Measurements from ENCODE around the gene RNF112. TPM values are rescaled to one million over a fixed set of nuclear protein-coding genes. Genes with fewer than 3 reads are reported as not detected.
"Not testable (repeated sequence)": the region's sequence is repeated elsewhere in the genome, so short reads cannot be mapped to it uniquely, and the experiment has no call there.

RNF112 gene
- total RNA-seq, 3 donors from 2014 or later (not counting 1 experiment from before 2014, with no cell fraction given): 1.0 to 5.1 (median 5.0) TPM

DNA sequence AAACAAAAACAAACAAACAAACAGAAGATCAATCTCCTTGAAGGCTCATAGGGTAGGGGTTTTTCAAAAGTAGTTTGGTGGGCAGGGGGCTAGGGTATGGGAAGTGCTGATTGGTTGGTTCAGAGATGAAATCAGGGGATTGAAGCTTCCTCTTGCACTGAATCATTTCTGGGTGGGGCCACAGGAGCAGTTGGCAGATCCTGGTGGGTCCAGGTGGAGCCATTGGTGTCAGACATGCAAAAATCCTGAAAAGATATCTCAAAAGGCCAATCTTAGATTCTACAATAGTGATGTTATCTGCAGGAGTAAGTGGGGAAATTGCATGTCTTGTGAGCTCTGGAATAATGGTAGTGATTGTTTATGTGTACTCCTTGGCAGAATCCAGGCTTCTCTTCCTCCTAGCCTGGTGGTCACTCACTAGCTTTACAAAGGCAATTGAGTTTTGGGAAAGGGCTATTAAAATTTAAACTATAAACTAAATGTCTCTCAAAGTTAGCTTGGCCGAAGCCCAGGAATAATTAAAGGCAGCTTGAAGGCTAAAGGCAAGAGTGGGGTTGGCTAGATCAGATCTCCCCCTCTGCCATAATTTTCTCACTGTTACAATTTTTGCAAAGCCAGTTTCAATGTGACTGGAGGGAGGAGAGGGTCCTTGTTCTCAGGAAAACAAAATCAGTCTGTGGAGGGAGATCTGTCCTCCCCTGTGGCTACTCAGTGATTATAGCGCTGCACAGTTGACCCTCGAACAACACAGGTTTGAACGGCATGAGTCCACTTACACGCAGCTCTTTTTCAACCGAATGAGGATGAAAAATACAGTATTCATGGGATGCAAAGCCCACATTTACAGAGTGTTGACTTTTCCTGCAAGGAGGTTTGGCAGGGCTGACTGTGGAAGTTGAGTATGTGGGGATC is 45.2 kb downstream of the RNF112 start:
- ATAC-seq (no peak), DNase-seq (no peak)
- H3K4me1 Mint-ChIP-seq: peaks cover 0 to 6% of the 10 kb centered on the region in 2 donors
- 99% methylated on average over 6 of the region's 6 CpGs for WGBS (ENCODE audit: insufficient coverage)
- H3K9me3 ChIP-seq (ENCODE audit: control insufficient read depth, insufficient read depth, low read length): no peaks in the 10 kb centered on the region
- H3K36me3 Mint-ChIP-seq: no peaks in the 10 kb centered on the region
- no peak overlapping the region for H3K4me3 ChIP-seq (ENCODE audit: low read length)
- H3K27ac Mint-ChIP-seq: no peak overlapping the region
- intact Hi-C loops (cut with micrococcal nuclease): no loop called here
- H3K27me3 ChIP-seq (ENCODE audit: control insufficient read depth, insufficient read depth, low read length): no peaks in the 10 kb centered on the region
- H3K4me3 Mint-ChIP-seq: no peak overlapping the region
- H3K27ac ChIP-seq (ENCODE audit: low read length): no peak overlapping the region
- no peaks in the 10 kb centered on the region for H3K9me3 Mint-ChIP-seq
- H3K27me3 Mint-ChIP-seq (ENCODE audit: low read depth in 2 of 2): peaks cover 9 to 13% of the 10 kb centered on the region in 2 donors
- H3K36me3 ChIP-seq (ENCODE audit: control insufficient read depth, insufficient read depth, low read length): no peaks in the 10 kb centered on the region
- H3K4me1 ChIP-seq (ENCODE audit: control insufficient read depth, insufficient read depth, low read length): peaks cover 2% of the 10 kb centered on the region
- no peak for TF ChIP-seq CTCF (IDR thresholded peaks at IDR 0.05)

DNA sequence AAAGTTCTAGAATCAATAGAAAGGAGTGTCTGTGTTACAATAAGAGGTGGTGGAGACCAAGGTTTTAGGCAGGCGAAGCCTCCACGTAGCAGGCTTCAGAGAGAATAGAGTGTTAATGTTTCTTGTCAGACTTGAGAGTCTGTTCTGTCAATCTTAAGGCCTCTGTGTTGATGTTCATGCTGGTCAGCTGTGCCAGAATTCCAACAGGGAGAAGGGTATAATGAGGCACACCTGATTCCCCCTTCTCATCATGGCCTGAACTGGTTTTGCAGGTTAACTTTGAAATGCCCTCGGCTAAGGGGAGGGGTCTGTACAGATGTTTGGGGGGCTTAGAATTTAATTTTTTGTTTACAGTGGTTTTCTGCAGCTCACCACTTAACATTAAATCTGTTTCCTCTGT is 46.0 kb downstream of the RNF112 start:
- H3K27me3 Mint-ChIP-seq (ENCODE audit: low read depth in 2 of 2): peaks cover 8 to 12% of the 10 kb centered on the region in 2 donors

GRCh38 chr17:19457830-19458271 is 46.8 kb downstream of the RNF112 start:
- no peaks in the 10 kb centered on the region for H3K9me3 Mint-ChIP-seq
- Histone ChIP-seq H3K27ac (ENCODE audit: low read length) (no peak overlapping the region), H3K4me3 (ENCODE audit: low read length) (no peak overlapping the region), H3K4me1 (ENCODE audit: control insufficient read depth, insufficient read depth, low read length) (peaks cover 10% of the 10 kb centered on the region), H3K36me3 (ENCODE audit: control insufficient read depth, insufficient read depth, low read length) (no peaks in the 10 kb centered on the region), H3K27me3 (ENCODE audit: control insufficient read depth, insufficient read depth, low read length) (no peaks in the 10 kb centered on the region), H3K9me3 (ENCODE audit: control insufficient read depth, insufficient read depth, low read length) (no peaks in the 10 kb centered on the region)
- WGBS (ENCODE audit: insufficient coverage): 89% methylated on average over 5 of the region's 5 CpGs
- peaks cover 6 to 12% of the 10 kb centered on the region in 2 donors for H3K4me1 Mint-ChIP-seq
- ATAC-seq: no peak
- no peak overlapping the region for H3K4me3 Mint-ChIP-seq
- intact Hi-C loops (cut with micrococcal nuclease): no loop called here
- no peak for DNase-seq
- peaks cover 4 to 5% of the 10 kb centered on the region in 2 donors for H3K27me3 Mint-ChIP-seq (ENCODE audit: low read depth in 2 of 2)
- no peak for TF ChIP-seq CTCF (IDR thresholded peaks at IDR 0.05)
- H3K27ac Mint-ChIP-seq: no peak overlapping the region
- H3K36me3 Mint-ChIP-seq: no peaks in the 10 kb centered on the region

More for the DNA sequence above, 46.0 kb downstream of the RNF112 start:
- no peak overlapping the region for H3K27ac ChIP-seq (ENCODE audit: low read length)
- no peaks in the 10 kb centered on the region for H3K9me3 ChIP-seq (ENCODE audit: control insufficient read depth, insufficient read depth, low read length)
- peaks cover 0 to 6% of the 10 kb centered on the region in 2 donors for H3K4me1 Mint-ChIP-seq
- DNase-seq: no peak
- no peaks in the 10 kb centered on the region for H3K9me3 Mint-ChIP-seq
- H3K4me3 ChIP-seq (ENCODE audit: low read length): no peak overlapping the region
- H3K36me3 Mint-ChIP-seq: no peaks in the 10 kb centered on the region
- H3K4me3 Mint-ChIP-seq: no peak overlapping the region
- ATAC-seq: no peak
- intact Hi-C loops (cut with micrococcal nuclease): no loop called here
- no peak overlapping the region for H3K27ac Mint-ChIP-seq
- H3K4me1 ChIP-seq (ENCODE audit: control insufficient read depth, insufficient read depth, low read length): peaks cover 3% of the 10 kb centered on the region
- TF ChIP-seq CTCF (IDR thresholded peaks at IDR 0.05): no peak
- 91% methylated on average over 2 of the region's 3 CpGs for WGBS (ENCODE audit: insufficient coverage)
- no peaks in the 10 kb centered on the region for H3K36me3 ChIP-seq (ENCODE audit: control insufficient read depth, insufficient read depth, low read length)
- no peaks in the 10 kb centered on the region for H3K27me3 ChIP-seq (ENCODE audit: control insufficient read depth, insufficient read depth, low read length)

DNA sequence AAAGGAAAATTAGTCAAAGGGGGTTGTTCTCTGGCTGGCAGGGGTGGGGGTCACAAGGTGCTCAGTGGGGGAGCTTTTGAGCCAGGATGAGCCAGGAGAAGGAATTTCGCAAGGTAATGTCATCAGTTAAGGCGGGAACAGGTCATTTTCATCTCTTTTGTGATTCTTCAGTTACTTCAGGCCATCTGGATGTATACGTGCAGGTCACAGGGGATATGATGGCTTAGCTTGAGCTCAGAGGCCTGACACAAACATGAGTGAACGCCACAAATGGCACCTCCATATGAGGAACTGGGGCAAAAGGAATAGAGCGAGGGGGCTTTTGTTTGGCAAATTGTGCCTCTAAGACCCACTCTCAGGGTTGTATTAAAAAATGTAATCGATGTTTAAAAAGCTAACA is 47.4 kb downstream of the RNF112 start:
- DNase-seq; H3K4me3 Mint-ChIP-seq; intact Hi-C loops (cut with micrococcal nuclease); H3K27ac ChIP-seq (ENCODE audit: low read length); H3K36me3 ChIP-seq (ENCODE audit: control insufficient read depth, insufficient read depth, low read length); ATAC-seq; H3K36me3 Mint-ChIP-seq; H3K4me3 ChIP-seq (ENCODE audit: low read length); H3K27me3 ChIP-seq (ENCODE audit: control insufficient read depth, insufficient read depth, low read length); H3K9me3 Mint-ChIP-seq; H3K9me3 ChIP-seq (ENCODE audit: control insufficient read depth, insufficient read depth, low read length); H3K27ac Mint-ChIP-seq; H3K27me3 Mint-ChIP-seq (ENCODE audit: low read depth in 2 of 2): not testable (repeated sequence)
- H3K4me1 Mint-ChIP-seq: peaks cover 13 to 19% of the 10 kb centered on the region in 2 donors
- H3K4me1 ChIP-seq (ENCODE audit: control insufficient read depth, insufficient read depth, low read length): peaks cover 16% of the 10 kb centered on the region
- 94% methylated on average over 6 of the region's 6 CpGs for WGBS (ENCODE audit: insufficient coverage)

- H3K4me3 ChIP-seq (ENCODE audit: low read length); H3K9me3 ChIP-seq (ENCODE audit: control insufficient read depth, insufficient read depth, low read length); H3K36me3 ChIP-seq (ENCODE audit: control insufficient read depth, insufficient read depth, low read length); H3K9me3 Mint-ChIP-seq; H3K27ac Mint-ChIP-seq; H3K27ac ChIP-seq (ENCODE audit: low read length); intact Hi-C loops (cut with micrococcal nuclease); H3K27me3 ChIP-seq (ENCODE audit: control insufficient read depth, insufficient read depth, low read length); ATAC-seq; H3K36me3 Mint-ChIP-seq; H3K4me3 Mint-ChIP-seq; DNase-seq; H3K27me3 Mint-ChIP-seq (ENCODE audit: low read depth in 2 of 2): not testable (repeated sequence)
- peaks cover 22% of the 10 kb centered on the region for H3K4me1 ChIP-seq (ENCODE audit: control insufficient read depth, insufficient read depth, low read length)
- 94% methylated on average over 1 of the region's 1 CpG for WGBS (ENCODE audit: insufficient coverage)
- H3K4me1 Mint-ChIP-seq: peaks cover 19 to 25% of the 10 kb centered on the region in 2 donors
These were observed 48.1 kb downstream of the RNF112 start for GRCh38 chr17:19459018-19459655.

All from natural killer cell (primary cell).